Retinal pigment epithelial cell (primary cell): ENCODE data around the gene E4F1.
"Not testable (repeated sequence)": the region's sequence is repeated elsewhere in the genome, so short reads cannot be mapped to it uniquely, and the experiment has no call there.

Experiments used
- DNase-seq: peaks from one replicate; pipeline ENCODE4 v3.0.0-alpha.2; 2010; ENCODE audit warnings: low read depth
- H3K4me3 ChIP-seq: 2 replicates; pipeline ENCODE4 v1.5.1; 2011; ENCODE audit warnings: mild to moderate bottlenecking, low read length, control low read depth, moderate library complexity
- CTCF ChIP-seq: conservative IDR thresholded peaks from 2 replicates; pipeline ENCODE4 v1.5.1; 2011; ENCODE audit warnings: low read depth, low read length, control low read depth, inconsistent platforms

The E4F1 gene

GRCh38 chr16:2199621-2200139 lies 23.7 kb upstream of the E4F1 start:
- no peak for DNase-seq
- no peak overlapping the region for H3K4me3 ChIP-seq
- no peak for TF ChIP-seq CTCF

- TF ChIP-seq CTCF: no peak
- no peak overlapping the region for H3K4me3 ChIP-seq
- no peak for DNase-seq
Observed at GRCh38 chr16:2200313-2200712, 23.1 kb upstream of the E4F1 start.

- DNase-seq: not testable (repeated sequence)
Observed at GRCh38 chr16:2203119-2203688, 20.2 kb upstream of the E4F1 start.

GRCh38 chr16:2204416-2205103 lies 18.8 kb upstream of the E4F1 start:
- DNase-seq: no peak
- H3K4me3 ChIP-seq: peak overlapping the region; percentile 89
- TF ChIP-seq CTCF: no peak

More at GRCh38 chr16:2203119-2203688, 20.2 kb upstream of the E4F1 start:
- not testable (repeated sequence) for H3K4me3 ChIP-seq

GRCh38 chr16:2205104-2205966 lies 18.1 kb upstream of the E4F1 start, which contains the start of gene MLST8:
Gene MLST8 (plus strand): TSS chr16:2205454. CDS start chr16:2206086, 632 bp downstream.
- DNase-seq: peak; percentile 37
- peak within 1 kb of the TSS; percentile 89 for H3K4me3 ChIP-seq
- TF ChIP-seq CTCF: no peak

GRCh38 chr16:2205967-2206313 lies 17.5 kb upstream of the E4F1 start:
- DNase-seq: no peak
- no peak for TF ChIP-seq CTCF
- H3K4me3 ChIP-seq: peak overlapping the region; percentile 89

- DNase-seq: no peak
- peak overlapping the region; percentile 89 for H3K4me3 ChIP-seq
- TF ChIP-seq CTCF: no peak
Observed at GRCh38 chr16:2206420-2206779, 17.0 kb upstream of the E4F1 start.
